Hematopoietic multipotent progenitor cell treated with erythropoietin and hydrocortisone succinate and interleukin-3 and kit ligand, for 8 days (in vitro differentiated cells): ENCODE measurements around the gene DYNC1I1.
"Not testable (repeated sequence)": the region's sequence is repeated elsewhere in the genome, so short reads cannot be mapped to it uniquely, and the experiment has no call there.

ENCODE experiments used
- DNase-seq: peaks from one replicate; pipeline ENCODE4 v3.0.0-alpha.2; 2015

DYNC1I1 gene

DNA sequence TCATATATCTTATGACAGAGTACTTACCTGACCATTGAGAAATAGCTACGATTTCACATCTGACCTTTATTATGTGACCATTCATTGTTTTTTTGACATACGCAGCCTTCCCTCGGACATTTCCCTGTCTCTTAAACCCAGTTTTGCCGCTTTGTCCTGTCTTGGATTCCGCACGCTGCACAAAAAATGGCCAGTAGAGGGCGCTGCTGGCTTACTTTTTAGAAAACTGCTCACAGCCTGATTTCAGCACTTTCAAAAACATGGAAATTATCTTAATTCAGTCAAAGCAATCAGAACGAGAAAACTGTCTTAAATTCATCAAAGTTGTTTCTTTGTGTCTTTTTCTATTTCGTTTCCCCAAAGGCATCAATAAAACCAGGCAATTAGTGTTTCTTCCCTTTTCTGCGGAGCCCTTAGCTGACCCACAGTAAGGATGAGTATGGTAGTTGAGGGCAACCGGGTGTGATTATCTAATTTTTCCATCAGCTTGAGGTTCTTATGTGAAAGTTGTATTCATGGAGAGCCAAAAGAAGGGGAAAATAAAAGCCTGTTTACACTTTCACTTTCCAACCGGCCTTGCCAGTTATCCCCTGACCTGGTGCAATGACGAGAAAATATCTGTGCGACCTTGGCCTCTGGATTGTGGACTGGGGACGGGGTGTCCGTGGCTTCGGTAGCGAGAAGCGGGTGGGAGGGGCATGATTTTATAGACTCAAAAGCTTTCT is 144.4 kb downstream of the DYNC1I1 start:
- DNase-seq: peak; percentile 73

GRCh38 chr7:95917634-95918033 is 145.3 kb downstream of the DYNC1I1 start:
- DNase-seq: no peak

GRCh38 chr7:95919556-95919955 is 147.2 kb downstream of the DYNC1I1 start:
- no peak for DNase-seq

- no peak for DNase-seq
These were observed 149.2 kb downstream of the DYNC1I1 start for GRCh38 chr7:95921543-95921942.

DNA sequence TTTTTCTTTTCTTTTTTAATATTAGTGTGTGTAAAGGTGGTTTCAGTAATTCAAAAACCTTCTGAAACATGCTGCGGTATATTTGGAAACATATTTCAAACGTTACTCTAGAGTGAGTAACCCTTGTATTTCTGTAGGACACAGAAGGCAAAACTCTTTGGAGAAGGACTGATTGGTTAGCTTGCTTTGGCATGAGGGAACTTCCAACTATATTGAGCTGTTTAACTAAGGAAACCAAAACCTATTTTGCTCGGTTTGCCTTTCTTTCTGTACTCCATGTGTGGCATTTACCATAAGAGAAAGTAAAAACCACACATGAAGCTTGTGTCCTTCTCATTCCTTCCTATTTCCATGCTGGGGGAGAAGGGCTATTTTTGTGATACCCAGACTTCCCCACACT is 149.8 kb downstream of the DYNC1I1 start:
- no peak for DNase-seq

GRCh38 chr7:95925236-95925635 is 152.9 kb downstream of the DYNC1I1 start:
- DNase-seq: no peak

DNA sequence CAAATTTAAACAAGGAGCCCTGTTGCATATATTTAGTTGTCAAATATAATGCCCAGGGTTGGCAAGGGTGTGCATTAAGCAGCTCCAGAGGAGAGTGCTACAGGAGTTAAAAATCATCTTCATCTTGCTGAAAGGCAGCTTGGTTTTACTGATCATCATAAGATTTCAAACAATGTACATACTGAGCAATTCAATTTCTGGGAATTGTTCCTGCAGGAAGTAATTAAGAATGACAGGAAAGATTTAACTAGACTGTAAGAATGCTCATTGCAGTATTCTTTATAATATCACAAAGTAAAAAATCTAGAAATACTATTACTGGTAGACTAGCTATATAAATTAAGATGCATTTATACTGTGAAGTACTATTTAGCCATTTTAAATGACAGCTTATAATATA is 153.6 kb downstream of the DYNC1I1 start:
- no peak for DNase-seq

DNA sequence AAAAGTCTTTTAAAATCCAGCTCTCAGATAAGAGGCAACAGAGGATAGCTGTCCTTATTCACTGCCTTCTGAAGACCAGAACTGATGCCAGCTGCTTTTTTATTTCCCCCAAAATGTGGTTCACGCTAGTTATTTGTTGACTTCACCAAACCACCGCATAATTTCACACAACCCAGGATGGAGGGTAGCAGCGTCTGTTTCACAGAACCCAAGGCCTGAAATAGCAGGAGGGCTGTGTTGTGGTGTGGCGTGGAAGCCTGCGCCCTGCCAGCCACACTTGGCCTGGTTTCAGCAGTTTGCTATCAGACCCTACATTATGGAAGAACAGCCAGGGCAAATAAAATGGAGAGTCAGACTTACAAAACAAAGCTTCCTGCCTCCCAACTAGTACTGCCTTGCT is 155.4 kb downstream of the DYNC1I1 start:
- no peak for DNase-seq

DNA sequence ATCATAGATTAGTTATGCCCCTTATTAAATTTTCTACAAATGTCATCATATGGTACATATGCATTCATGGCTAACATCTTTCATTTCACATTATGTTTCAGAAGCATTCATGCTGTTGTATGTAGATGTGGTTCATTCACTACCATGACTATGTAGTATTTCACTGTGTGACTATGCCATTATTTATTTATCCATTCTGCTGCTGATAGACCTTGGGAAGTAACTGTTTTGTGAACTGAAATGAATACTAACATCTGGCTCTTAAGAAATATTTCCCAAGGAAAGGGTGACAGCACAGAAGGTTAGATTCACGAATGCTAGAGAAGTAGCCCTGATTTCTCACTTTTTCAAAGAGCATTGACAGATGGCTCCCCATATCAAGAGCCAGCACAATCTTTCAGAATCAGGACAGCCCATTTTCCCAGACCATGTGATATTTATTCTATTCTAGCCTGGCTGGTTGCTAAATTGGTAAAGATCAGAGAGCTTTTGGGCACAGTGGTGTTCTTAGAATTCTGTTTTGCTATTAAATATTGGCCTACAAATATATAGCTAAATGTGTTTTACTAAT is 157.4 kb downstream of the DYNC1I1 start:
- no peak for DNase-seq

GRCh38 chr7:95931460-95932232 is 159.3 kb downstream of the DYNC1I1 start:
- DNase-seq: no peak

- DNase-seq: no peak
These were observed 161.3 kb downstream of the DYNC1I1 start for GRCh38 chr7:95933618-95934017.

DNA sequence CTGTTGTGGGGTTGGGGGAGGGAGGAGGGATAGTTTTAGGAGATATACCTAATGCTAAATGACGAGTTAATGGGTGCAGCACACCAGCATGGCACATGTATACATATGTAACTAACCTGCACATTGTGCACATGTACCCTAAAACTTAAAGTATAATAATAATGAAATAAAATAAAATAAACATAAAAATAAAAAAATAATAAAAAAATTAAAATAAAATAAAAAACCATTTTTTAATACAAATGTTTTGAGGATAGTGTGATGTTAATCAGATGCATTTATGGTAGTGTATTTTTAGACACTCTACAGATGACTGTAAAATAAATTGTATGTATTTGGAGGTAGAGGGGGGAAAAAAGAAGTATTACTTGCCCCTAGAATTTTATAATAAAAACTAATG is 172.5 kb downstream of the DYNC1I1 start:
- not testable (repeated sequence) for DNase-seq

- no peak for DNase-seq
These were observed 178.3 kb downstream of the DYNC1I1 start for GRCh38 chr7:95950698-95951097.

- no peak for DNase-seq
These were observed 179.2 kb downstream of the DYNC1I1 start for GRCh38 chr7:95951531-95951930.

- no peak for DNase-seq
These were observed 179.8 kb downstream of the DYNC1I1 start for GRCh38 chr7:95951997-95952795.

GRCh38 chr7:95952851-95953250 is 180.5 kb downstream of the DYNC1I1 start:
- no peak for DNase-seq

GRCh38 chr7:95955748-95956147 is 183.4 kb downstream of the DYNC1I1 start:
- no peak for DNase-seq

DNA sequence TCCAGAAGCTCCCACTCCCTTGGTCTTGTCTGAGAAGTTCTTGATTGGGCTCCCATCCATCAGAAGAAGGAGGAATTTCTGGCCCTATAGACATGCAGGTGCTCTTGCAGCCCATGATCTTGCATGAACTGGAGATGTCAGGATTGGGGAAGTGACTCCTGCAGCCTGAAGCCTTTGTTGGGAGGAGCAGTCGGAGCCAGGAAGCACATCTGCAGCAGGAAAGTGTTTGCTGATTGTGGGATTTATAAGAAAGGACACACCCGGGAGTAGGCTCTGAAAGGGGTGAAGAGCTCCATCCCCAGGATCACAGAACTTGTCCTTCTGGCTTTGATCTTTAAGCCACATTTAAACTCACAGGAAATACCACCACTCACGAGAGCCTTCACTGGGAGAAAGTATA is 185.2 kb downstream of the DYNC1I1 start:
- DNase-seq: no peak

DNA sequence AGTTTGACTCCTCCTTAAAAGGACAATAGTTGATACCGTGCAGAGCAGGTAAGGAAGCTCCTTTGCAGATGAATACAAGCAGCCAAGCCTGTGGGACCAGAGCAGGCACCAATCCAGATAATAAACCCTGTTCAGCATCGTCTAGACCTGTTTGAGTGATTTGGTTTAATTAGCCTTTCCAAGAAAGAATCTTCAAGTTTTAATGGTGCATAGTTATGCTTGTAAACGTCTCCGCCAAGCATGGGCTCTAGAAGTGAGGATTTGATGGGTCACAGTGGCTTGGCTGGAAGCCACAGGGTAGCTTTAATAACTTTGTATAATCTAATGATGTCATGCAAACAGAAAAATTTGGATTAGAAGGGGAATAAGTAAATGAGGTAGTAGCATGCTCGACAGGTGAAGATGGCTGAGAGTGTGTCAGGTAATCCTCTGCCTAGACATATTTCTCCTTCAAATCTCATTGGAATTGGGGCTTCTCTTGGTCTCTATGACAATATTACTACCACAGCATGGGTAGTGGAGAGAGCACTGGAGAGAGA is 188.4 kb downstream of the DYNC1I1 start:
- DNase-seq: no peak

- DNase-seq: no peak
These were observed 191.2 kb downstream of the DYNC1I1 start for GRCh38 chr7:95963446-95963990.

DNA sequence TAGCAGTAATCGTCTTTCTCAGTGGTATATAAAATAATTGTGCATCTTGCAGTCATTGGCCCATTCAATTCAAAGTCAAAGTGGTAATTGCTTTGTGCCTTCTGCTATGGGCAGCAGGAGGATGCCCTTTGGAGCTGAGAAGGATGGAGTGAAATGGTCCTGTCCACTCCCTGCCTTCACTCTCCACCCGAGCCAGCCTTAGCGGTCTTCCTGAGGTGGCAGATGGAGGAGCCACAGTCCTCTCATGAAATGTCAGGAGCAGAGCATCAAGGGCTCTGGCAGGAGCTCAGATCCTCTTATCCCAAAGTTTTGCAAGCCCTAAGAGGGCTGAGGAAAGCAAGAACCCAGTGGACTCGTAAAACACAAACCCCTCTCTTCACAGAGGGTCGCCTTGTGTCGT is 199.4 kb downstream of the DYNC1I1 start:
- no peak for DNase-seq

DNA sequence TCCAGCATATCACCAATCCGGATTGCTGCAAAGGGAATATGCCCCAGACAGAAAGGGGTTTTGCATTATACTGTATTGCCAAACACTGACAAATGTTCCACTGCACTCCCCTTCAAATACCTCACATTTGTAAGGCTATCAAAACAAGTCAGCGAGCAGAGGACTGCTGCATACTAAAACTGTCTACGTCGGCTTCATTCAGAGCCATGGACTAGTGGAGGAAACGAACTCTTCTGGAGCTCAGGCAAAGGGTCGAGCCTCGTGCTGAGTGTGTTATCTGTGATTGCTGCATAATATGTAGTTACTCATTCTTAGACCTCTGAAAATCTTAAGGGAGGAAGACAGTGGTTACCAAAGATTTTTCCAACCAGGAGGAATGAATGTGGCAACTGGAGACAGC is 200.2 kb downstream of the DYNC1I1 start:
- DNase-seq: no peak

DNA sequence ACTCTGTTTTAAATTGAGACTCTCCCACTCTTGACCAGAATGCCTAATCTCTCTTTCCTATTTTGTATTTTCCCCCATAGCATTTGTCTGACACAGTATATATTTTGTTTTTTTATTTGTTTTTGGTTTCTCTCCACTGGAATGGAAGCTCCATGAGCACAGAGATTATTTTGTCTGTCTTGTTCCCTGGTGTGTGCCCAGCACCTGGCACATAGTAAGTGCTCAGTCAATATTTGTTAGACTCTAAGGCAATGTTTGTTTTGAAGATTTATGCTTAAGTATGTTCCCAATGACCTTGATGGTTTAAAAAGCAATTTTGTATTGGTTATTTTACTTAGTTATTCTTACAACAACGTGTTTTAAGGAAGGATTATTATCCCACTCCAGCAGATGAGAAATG is 201.8 kb downstream of the DYNC1I1 start:
- DNase-seq: no peak
